ENCODE measurements around the gene HYAL3. TPM values are rescaled to one million over a fixed set of nuclear protein-coding genes. Genes with fewer than 3 reads are reported as not detected.
"Not testable (repeated sequence)": the region's sequence is repeated elsewhere in the genome, so short reads cannot be mapped to it uniquely, and the experiment has no call there.

HYAL3 gene
- total RNA-seq, 2 donors from 2014 or later = 2.6 to 3.3 TPM

DNA sequence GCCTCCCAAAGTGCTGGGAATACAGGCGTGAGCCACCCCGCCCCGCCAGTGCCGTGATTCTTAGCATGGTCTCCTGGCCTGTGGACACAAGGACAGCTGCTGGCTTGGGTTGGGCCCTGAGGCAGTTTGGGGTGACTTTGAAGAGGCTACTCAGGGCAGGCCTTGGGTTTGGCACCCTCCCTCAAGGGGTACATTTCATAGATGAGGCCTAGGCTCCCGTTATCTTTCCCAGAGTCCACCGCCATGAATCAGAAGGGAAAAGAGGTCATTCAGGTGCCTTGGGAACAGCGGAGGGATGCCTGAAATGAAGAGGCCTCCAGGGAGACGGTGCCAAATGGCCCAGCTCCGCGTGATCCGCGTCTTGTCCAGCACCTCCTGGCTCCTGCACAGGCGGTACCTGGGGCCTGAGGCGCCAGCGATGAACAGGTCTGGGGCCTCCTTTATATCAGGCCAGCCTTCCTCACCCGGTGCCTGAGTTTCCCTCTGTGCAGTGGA, 53.9 kb downstream of the HYAL3 start:
- Histone ChIP-seq H3K27me3 (ENCODE audit: control insufficient read depth, insufficient read depth, low read length, poor library complexity, severe bottlenecking) (no peaks in the 10 kb centered on the region), H3K27ac (ENCODE audit: low read depth, low read length) (peak overlapping the region; percentile 87), H3K9me3 (ENCODE audit: control insufficient read depth, low read length) (no peaks in the 10 kb centered on the region), H3K4me3 (ENCODE audit: low read length) (peak overlapping the region; percentile 18), H3K4me1 (ENCODE audit: control insufficient read depth, insufficient read depth, low read length) (peaks cover 28% of the 10 kb centered on the region), H3K9ac (ENCODE audit: extremely low read depth, low read length, poor library complexity, severe bottlenecking) (peak overlapping the region; percentile 42), H3K36me3 (ENCODE audit: control insufficient read depth, insufficient read depth, low read length) (peaks cover 33% of the 10 kb centered on the region)
- peak overlapping the region; percentile 20 for H3K4me3 Mint-ChIP-seq
- no peaks in the 10 kb centered on the region for H3K27me3 Mint-ChIP-seq (ENCODE audit: insufficient read depth)
- peaks cover 19% of the 10 kb centered on the region for H3K36me3 Mint-ChIP-seq (ENCODE audit: low read depth)
- 89 to 90% methylated on average over 13 to 16 of the region's 16 CpGs for WGBS, 2 experiments (ENCODE audit: insufficient coverage in 1 of 2, insufficient read length in 1 of 2)
- TF ChIP-seq CTCF (conservative IDR thresholded peaks at IDR 0.05) = no peak
- H3K4me1 Mint-ChIP-seq = peaks cover 36% of the 10 kb centered on the region
- peak overlapping the region; percentile 95 for H3K27ac Mint-ChIP-seq
- DNase-seq = no peak
- no peaks in the 10 kb centered on the region for H3K9me3 Mint-ChIP-seq

DNA sequence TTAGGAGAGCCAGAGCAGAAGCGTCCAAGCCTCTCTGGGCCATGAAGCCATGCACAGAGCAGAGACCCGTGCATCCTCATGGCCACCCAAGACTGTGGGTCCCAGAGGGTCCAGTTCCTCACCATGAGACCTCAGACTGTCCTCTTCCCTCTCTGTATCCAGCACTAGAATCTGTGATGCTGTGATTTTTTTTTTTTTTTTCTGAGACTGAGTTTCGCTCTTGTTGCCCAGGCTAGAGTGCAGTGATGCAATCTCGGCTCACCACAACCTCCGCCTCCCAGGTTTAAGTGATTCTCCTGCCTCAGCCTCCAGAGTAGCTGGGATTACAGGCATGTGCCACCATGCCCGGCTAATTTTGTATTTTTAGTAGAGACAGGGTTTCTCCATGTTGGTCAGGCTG, 54.4 kb downstream of the HYAL3 start:
- not testable (repeated sequence) for H3K9me3 ChIP-seq (ENCODE audit: control insufficient read depth, low read length); H3K4me3 ChIP-seq (ENCODE audit: low read length); H3K27me3 ChIP-seq (ENCODE audit: control insufficient read depth, insufficient read depth, low read length, poor library complexity, severe bottlenecking); DNase-seq; H3K9me3 Mint-ChIP-seq; H3K9ac ChIP-seq (ENCODE audit: extremely low read depth, low read length, poor library complexity, severe bottlenecking); H3K27me3 Mint-ChIP-seq (ENCODE audit: insufficient read depth)
- peak overlapping the region; percentile 20 for H3K4me3 Mint-ChIP-seq
- peaks cover 41% of the 10 kb centered on the region for H3K4me1 Mint-ChIP-seq
- peaks cover 34% of the 10 kb centered on the region for H3K36me3 ChIP-seq (ENCODE audit: control insufficient read depth, insufficient read depth, low read length)
- peak overlapping the region; percentile 22 for H3K27ac ChIP-seq (ENCODE audit: low read depth, low read length)
- peaks cover 33% of the 10 kb centered on the region for H3K4me1 ChIP-seq (ENCODE audit: control insufficient read depth, insufficient read depth, low read length)
- peaks cover 17% of the 10 kb centered on the region for H3K36me3 Mint-ChIP-seq (ENCODE audit: low read depth)
- peak overlapping the region; percentile 68 for H3K27ac Mint-ChIP-seq
- 96 to 100% methylated on average over 2 to 5 of the region's 6 CpGs for WGBS, 2 experiments (ENCODE audit: insufficient coverage in 1 of 2, insufficient read length in 1 of 2)

DNA sequence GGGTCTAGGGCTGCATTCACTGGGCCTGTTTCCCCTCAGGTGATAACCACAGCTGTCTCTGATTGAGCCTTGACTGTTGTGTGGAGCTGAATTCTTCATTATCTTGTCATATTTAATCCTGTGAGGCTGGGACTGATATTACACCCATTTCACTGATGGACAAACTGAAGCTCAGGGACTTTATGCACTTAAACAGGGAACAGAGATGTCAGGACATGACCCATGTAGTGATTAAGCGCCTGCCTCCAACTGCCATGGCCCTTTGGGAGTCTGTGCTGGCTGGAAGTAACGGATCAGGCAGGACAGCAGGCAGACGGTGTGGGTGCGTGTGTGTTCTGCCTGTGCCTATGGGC, 55.7 kb downstream of the HYAL3 start:
- H3K4me3 Mint-ChIP-seq = no peak overlapping the region
- WGBS, 2 experiments (ENCODE audit: insufficient coverage in 1 of 2, insufficient read length in 1 of 2) = 90 to 93% methylated on average over 4 of the region's 4 CpGs

More for the DNA sequence above, 55.7 kb downstream of the HYAL3 start:
- no peak for DNase-seq
- H3K4me1 ChIP-seq (ENCODE audit: control insufficient read depth, insufficient read depth, low read length) = peaks cover 45% of the 10 kb centered on the region
- H3K27ac Mint-ChIP-seq = peak overlapping the region; percentile 87
- no peak for TF ChIP-seq CTCF (conservative IDR thresholded peaks at IDR 0.05)
- H3K27me3 ChIP-seq (ENCODE audit: control insufficient read depth, insufficient read depth, low read length, poor library complexity, severe bottlenecking) = no peaks in the 10 kb centered on the region
- peaks cover 26% of the 10 kb centered on the region for H3K36me3 ChIP-seq (ENCODE audit: control insufficient read depth, insufficient read depth, low read length)
- H3K4me3 ChIP-seq (ENCODE audit: low read length) = no peak overlapping the region
- H3K36me3 Mint-ChIP-seq (ENCODE audit: low read depth) = peaks cover 18% of the 10 kb centered on the region
- H3K9me3 ChIP-seq (ENCODE audit: control insufficient read depth, low read length) = no peaks in the 10 kb centered on the region
- H3K9me3 Mint-ChIP-seq = no peaks in the 10 kb centered on the region
- peak overlapping the region; percentile 62 for H3K27ac ChIP-seq (ENCODE audit: low read depth, low read length)
- H3K4me1 Mint-ChIP-seq = peaks cover 54% of the 10 kb centered on the region
- H3K27me3 Mint-ChIP-seq (ENCODE audit: insufficient read depth) = no peaks in the 10 kb centered on the region
- no peak overlapping the region for H3K9ac ChIP-seq (ENCODE audit: extremely low read depth, low read length, poor library complexity, severe bottlenecking)

Measured in endodermal cell (in vitro differentiated cells).